Prostate gland (tissue), 2 donors: Measurements from ENCODE around the gene CCNB1.

Experiments used
- CTCF ChIP-seq, 4 experiments: fragments of 200-600 bp in 2 of 4; fragments of 450-650 bp in 2 of 4; sonication (generic) in 2 of 4; IDR thresholded peaks; 1 replicate in 3 of 4; 2 replicates in 1 of 4; pipeline ENCODE4 v1.5.1; 2016 to 2019; ENCODE audit warnings: antibody characterized with exemption in 4 of 4, mild to moderate bottlenecking in 2 of 4, moderate library complexity in 2 of 4
- POLR2A ChIP-seq: fragments of 450-650 bp; IDR thresholded peaks from one replicate; pipeline ENCODE4 v1.6.1; 2016; ENCODE audit warnings: antibody characterized with exemption, mild to moderate bottlenecking

GRCh38 chr5:69136293-69136692 is 30.7 kb upstream of the CCNB1 start:
- no peak for TF ChIP-seq CTCF (IDR thresholded peaks at IDR 0.05)
- no peak for TF ChIP-seq POLR2A
